ENCODE measurements around the gene DBR1.

Gene DBR1

DNA sequence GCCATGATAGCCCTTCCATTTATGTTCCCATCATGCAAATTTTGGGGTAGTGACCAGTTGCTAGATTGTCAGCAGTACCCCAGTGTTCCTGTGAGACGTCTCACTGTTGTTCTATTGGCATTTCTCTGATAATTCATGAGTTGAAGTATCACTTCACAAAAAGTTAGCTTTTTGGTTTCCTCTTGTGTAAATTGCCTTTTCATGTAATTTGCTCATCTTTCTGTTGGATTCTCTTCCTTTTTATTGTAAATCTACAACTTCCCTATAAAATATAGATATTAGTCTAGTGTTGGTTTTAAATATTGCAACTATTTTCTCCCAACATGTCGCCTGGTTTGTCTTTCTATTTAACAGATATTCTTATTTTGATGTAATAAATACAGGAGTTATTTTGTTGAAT lies 35.0 kb downstream of the DBR1 start:
- Histone ChIP-seq H3K27ac (ENCODE audit: low read length) (no peak overlapping the region), H3K4me3 (ENCODE audit: low read length) (no peak overlapping the region), H3K36me3 (replicated peaks; ENCODE audit: low read depth, low read length) (no peaks in the 10 kb centered on the region), H3K9me3 (ENCODE audit: insufficient read depth, low read length) (no peaks in the 10 kb centered on the region), H3K9ac (ENCODE audit: low read length) (no peak overlapping the region), H3K4me1 (ENCODE audit: low read length) (no peaks in the 10 kb centered on the region), H3K4me2 (ENCODE audit: low read length) (no peak overlapping the region), H2AFZ (ENCODE audit: low read depth, low read length) (no peak overlapping the region), H3K27me3 (ENCODE audit: low read depth, low read length) (peaks cover 6% of the 10 kb centered on the region; the same call in 1 of the 2 replicates), H3K79me2 (ENCODE audit: low read length) (no peaks in the 10 kb centered on the region), H4K20me1 (ENCODE audit: insufficient read depth, low read length) (no peaks in the 10 kb centered on the region)
- no peak for TF ChIP-seq EZH2phosphoT487 (IDR thresholded peaks at IDR 0.05; ENCODE audit: low read depth)
- TF ChIP-seq, protein P1, sequence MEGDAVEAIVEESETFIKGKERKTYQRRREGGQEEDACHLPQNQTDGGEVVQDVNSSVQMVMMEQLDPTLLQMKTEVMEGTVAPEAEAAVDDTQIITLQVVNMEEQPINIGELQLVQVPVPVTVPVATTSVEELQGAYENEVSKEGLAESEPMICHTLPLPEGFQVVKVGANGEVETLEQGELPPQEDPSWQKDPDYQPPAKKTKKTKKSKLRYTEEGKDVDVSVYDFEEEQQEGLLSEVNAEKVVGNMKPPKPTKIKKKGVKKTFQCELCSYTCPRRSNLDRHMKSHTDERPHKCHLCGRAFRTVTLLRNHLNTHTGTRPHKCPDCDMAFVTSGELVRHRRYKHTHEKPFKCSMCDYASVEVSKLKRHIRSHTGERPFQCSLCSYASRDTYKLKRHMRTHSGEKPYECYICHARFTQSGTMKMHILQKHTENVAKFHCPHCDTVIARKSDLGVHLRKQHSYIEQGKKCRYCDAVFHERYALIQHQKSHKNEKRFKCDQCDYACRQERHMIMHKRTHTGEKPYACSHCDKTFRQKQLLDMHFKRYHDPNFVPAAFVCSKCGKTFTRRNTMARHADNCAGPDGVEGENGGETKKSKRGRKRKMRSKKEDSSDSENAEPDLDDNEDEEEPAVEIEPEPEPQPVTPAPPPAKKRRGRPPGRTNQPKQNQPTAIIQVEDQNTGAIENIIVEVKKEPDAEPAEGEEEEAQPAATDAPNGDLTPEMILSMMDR (IDR thresholded peaks at IDR 0.05; ENCODE audit: low read depth, low read length): no peak

DNA sequence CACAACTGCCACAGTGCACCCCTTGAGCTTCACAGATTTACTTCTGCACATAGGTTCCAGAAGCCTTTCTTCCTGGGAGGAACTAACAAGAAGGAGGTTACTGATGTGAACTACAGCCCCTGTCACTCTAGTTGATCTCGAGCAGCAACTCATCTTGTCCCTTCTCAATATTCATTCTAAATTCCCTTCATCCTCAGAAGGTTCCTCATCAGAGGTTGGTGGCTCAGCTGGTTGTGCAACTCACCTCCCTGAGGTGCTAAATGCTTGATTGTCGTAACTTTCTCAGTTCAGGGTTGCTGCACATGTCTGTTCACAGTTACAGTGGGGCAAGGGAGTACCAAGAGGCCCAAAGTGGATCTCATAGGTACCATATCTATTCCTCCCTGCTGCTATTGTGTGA lies 36.9 kb downstream of the DBR1 start:
- H2AFZ ChIP-seq (ENCODE audit: low read depth, low read length): no peak overlapping the region

DNA sequence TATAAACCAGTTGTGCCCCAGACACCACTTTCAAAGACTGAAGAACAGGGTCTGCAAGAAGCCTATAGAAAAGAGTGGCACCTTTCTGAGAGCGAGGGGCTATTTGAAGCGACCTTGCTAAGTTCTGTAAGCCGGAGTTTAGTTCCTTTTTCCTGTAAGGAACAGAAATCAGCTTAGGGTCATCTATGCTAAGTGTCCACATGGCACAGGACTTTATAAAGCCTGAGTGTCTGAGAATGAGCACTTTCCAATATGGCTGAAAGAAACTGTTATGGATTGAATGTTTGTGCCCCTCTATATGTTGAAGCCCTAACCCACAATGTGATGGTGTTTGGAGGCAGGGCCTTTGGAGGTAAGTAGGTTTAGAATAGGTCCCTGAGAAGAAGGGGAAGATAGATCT lies 38.5 kb downstream of the DBR1 start:
- Histone ChIP-seq H2AFZ (ENCODE audit: low read depth, low read length) (no peak overlapping the region), H3K27me3 (ENCODE audit: low read depth, low read length) (peaks cover 3% of the 10 kb centered on the region; the same call in 1 of the 2 replicates), H4K20me1 (ENCODE audit: insufficient read depth, low read length) (no peaks in the 10 kb centered on the region), H3K9me3 (ENCODE audit: insufficient read depth, low read length) (no peaks in the 10 kb centered on the region), H3K4me1 (ENCODE audit: low read length) (no peaks in the 10 kb centered on the region), H3K27ac (ENCODE audit: low read length) (no peak overlapping the region), H3K36me3 (replicated peaks; ENCODE audit: low read depth, low read length) (no peaks in the 10 kb centered on the region), H3K79me2 (ENCODE audit: low read length) (no peaks in the 10 kb centered on the region), H3K9ac (ENCODE audit: low read length) (no peak overlapping the region), H3K4me3 (ENCODE audit: low read length) (no peak overlapping the region), H3K4me2 (ENCODE audit: low read length) (no peak overlapping the region)
- TF ChIP-seq, protein P1 (IDR thresholded peaks at IDR 0.05; ENCODE audit: low read depth, low read length): no peak
- no peak for TF ChIP-seq EZH2phosphoT487 (IDR thresholded peaks at IDR 0.05; ENCODE audit: low read depth)

More for the DNA sequence above, 36.9 kb downstream of the DBR1 start:
- H3K27me3 ChIP-seq (ENCODE audit: low read depth, low read length): no peaks in the 10 kb centered on the region
- no peaks in the 10 kb centered on the region for H3K9me3 ChIP-seq (ENCODE audit: insufficient read depth, low read length)
- H3K79me2 ChIP-seq (ENCODE audit: low read length): no peaks in the 10 kb centered on the region
- no peak overlapping the region for H3K4me3 ChIP-seq (ENCODE audit: low read length)
- H3K27ac ChIP-seq (ENCODE audit: low read length): no peak overlapping the region
- no peaks in the 10 kb centered on the region for H4K20me1 ChIP-seq (ENCODE audit: insufficient read depth, low read length)
- H3K9ac ChIP-seq (ENCODE audit: low read length): no peak overlapping the region
- TF ChIP-seq EZH2phosphoT487 (IDR thresholded peaks at IDR 0.05; ENCODE audit: low read depth): no peak
- TF ChIP-seq, protein P1 (IDR thresholded peaks at IDR 0.05; ENCODE audit: low read depth, low read length): no peak
- no peaks in the 10 kb centered on the region for H3K36me3 ChIP-seq (replicated peaks; ENCODE audit: low read depth, low read length)
- no peak overlapping the region for H3K4me2 ChIP-seq (ENCODE audit: low read length)
- H3K4me1 ChIP-seq (ENCODE audit: low read length): no peaks in the 10 kb centered on the region

DNA sequence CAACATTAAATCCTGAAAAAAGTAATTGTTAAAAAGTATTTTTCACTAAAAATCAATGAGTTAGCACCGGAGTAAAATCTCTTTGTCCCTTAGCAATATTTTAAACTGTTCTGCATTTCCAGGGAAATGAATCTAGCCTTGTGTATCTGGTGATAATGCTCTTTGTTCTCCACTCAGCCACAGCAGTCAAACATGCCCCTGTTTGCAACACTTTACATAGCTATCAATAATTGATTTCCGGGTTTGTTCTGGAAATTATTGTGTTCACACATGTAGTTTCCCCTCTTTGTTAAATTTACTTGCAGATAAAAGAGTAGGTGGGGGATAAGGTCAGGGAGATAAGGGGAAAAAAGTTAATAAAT lies 38.9 kb downstream of the DBR1 start:
- H3K27me3 ChIP-seq (ENCODE audit: low read depth, low read length): peaks cover 6% of the 10 kb centered on the region
- no peaks in the 10 kb centered on the region for H3K4me1 ChIP-seq (ENCODE audit: low read length)
- no peak overlapping the region for H3K27ac ChIP-seq (ENCODE audit: low read length)
- no peaks in the 10 kb centered on the region for H4K20me1 ChIP-seq (ENCODE audit: insufficient read depth, low read length)
- no peak overlapping the region for H3K4me2 ChIP-seq (ENCODE audit: low read length)
- TF ChIP-seq EZH2phosphoT487 (IDR thresholded peaks at IDR 0.05; ENCODE audit: low read depth): no peak
- TF ChIP-seq, protein P1 (IDR thresholded peaks at IDR 0.05; ENCODE audit: low read depth, low read length): no peak
- no peak overlapping the region for H3K4me3 ChIP-seq (ENCODE audit: low read length)
- no peak overlapping the region for H2AFZ ChIP-seq (ENCODE audit: low read depth, low read length)
- H3K36me3 ChIP-seq (replicated peaks; ENCODE audit: low read depth, low read length): no peaks in the 10 kb centered on the region
- H3K9ac ChIP-seq (ENCODE audit: low read length): no peak overlapping the region
- no peaks in the 10 kb centered on the region for H3K79me2 ChIP-seq (ENCODE audit: low read length)
- no peaks in the 10 kb centered on the region for H3K9me3 ChIP-seq (ENCODE audit: insufficient read depth, low read length)
